Karpas-422 (cell line): ENCODE data around the gene RUFY4. TPM values are rescaled to one million over a fixed set of nuclear protein-coding genes. Genes with fewer than 3 reads are reported as not detected.

Experiments
- DNase-seq: peaks from one replicate; pipeline ENCODE4 v3.0.0-alpha.2; 2015
- H2AFZ ChIP-seq: fragments of 200-600 bp; sonication (generic); 2 replicates; pipeline ENCODE4 v1.6.1; 2014; ENCODE audit warnings: antibody characterized with exemption, low read length, mixed read lengths
- H3K27ac ChIP-seq: fragments of 200-600 bp; sonication (generic); 2 replicates; pipeline ENCODE4 v1.5.1; 2014; ENCODE audit warnings: mild to moderate bottlenecking, low read length, moderate library complexity
- H3K27me3 ChIP-seq: fragments of 200-600 bp; sonication (generic); 2 replicates; pipeline ENCODE4 v1.6.1; 2014; ENCODE audit warnings: low read length, mixed read lengths
- H3K36me3 ChIP-seq: fragments of 200-600 bp; sonication (generic); 2 replicates; pipeline ENCODE4 v1.6.1; 2014; ENCODE audit warnings: low read length, mixed read lengths; ENCODE audit not compliant: insufficient read depth
- H3K4me1 ChIP-seq: fragments of 200-600 bp; sonication (generic); 2 replicates; pipeline ENCODE4 v1.6.1; 2014; ENCODE audit warnings: mild to moderate bottlenecking, low read length, mixed read lengths
- H3K4me2 ChIP-seq: fragments of 200-600 bp; sonication (generic); 2 replicates; pipeline ENCODE4 v1.6.1; 2014; ENCODE audit warnings: low read length, low read depth, mild to moderate bottlenecking; ENCODE audit not compliant: poor library complexity, severe bottlenecking
- H3K4me3 ChIP-seq: fragments of 200-600 bp; sonication (generic); 2 replicates; pipeline ENCODE4 v1.5.1; 2014; ENCODE audit warnings: mild to moderate bottlenecking, antibody characterized with exemption, low read length, mixed read lengths
- H3K79me2 ChIP-seq: fragments of 200-600 bp; sonication (generic); 2 replicates; pipeline ENCODE4 v1.6.1; 2014; ENCODE audit warnings: mild to moderate bottlenecking, low read length, mixed read lengths
- H3K9ac ChIP-seq: fragments of 200-600 bp; sonication (generic); 2 replicates; pipeline ENCODE4 v1.6.0; 2014; ENCODE audit warnings: low read length
- H3K9me2 ChIP-seq: fragments of 200-600 bp; sonication (generic), shearing (Covaris generic); replicated peaks from 2 replicates; pipeline ENCODE4 v1.6.0; 2014; ENCODE audit warnings: mild to moderate bottlenecking, low read length, moderate library complexity; ENCODE audit not compliant: insufficient read depth
- H3K9me3 ChIP-seq: fragments of 300-700, 200-600 bp; sonication (generic); 2 replicates; pipeline ENCODE4 v1.6.1; 2014; ENCODE audit warnings: low read length, mixed read lengths
- H4K20me1 ChIP-seq: fragments of 200-600 bp; sonication (generic); 2 replicates; pipeline ENCODE4 v1.6.1; 2014; ENCODE audit warnings: mild to moderate bottlenecking, antibody characterized with exemption, low read length, low read depth; ENCODE audit not compliant: insufficient read depth
- total RNA-seq: library from RNA; depleted of rRNA; stranded (reverse); fragments of >200 nt; shearing (Covaris generic); gene quantifications from 2 replicates; pipeline ENCODE4 v1.2.3, GENCODE V29; 2014; ENCODE audit warnings: low replicate concordance

Gene RUFY4
- total RNA-seq, 1 experiment from 2014 or later = not detected

DNA sequence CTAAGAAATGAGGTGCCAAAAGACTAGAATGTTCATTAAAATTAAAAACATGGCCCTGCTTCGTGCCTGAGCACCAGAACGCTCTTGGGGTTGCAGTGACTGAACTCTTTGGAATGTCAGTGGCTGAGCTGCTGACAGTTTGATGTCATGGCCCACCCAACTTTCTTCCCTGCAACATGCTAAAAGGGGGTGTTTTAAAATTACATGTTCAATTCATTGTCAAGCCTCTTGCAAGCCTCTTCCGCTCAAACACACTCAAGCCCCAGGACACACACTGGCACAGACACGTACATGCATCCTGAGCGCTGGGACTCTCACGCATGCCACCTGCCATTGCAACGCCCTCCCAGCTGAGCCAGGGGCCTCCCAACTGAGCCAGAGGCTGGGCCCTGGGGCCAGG lies 12.6 kb downstream of the RUFY4 start:
- Histone ChIP-seq H3K27ac (no peak overlapping the region), H2AFZ (no peak overlapping the region), H3K9ac (no peak overlapping the region), H3K4me2 (no peak overlapping the region), H3K79me2 (no peaks in the 10 kb centered on the region), H3K27me3 (no peaks in the 10 kb centered on the region), H3K4me3 (no peak overlapping the region), H3K4me1 (no peaks in the 10 kb centered on the region), H3K9me3 (peaks cover 4% of the 10 kb centered on the region; the same call in 1 of the 2 replicates), H3K36me3 (no peaks in the 10 kb centered on the region), H4K20me1 (no peaks in the 10 kb centered on the region), H3K9me2 (no peaks in the 10 kb centered on the region)
- DNase-seq = no peak

DNA sequence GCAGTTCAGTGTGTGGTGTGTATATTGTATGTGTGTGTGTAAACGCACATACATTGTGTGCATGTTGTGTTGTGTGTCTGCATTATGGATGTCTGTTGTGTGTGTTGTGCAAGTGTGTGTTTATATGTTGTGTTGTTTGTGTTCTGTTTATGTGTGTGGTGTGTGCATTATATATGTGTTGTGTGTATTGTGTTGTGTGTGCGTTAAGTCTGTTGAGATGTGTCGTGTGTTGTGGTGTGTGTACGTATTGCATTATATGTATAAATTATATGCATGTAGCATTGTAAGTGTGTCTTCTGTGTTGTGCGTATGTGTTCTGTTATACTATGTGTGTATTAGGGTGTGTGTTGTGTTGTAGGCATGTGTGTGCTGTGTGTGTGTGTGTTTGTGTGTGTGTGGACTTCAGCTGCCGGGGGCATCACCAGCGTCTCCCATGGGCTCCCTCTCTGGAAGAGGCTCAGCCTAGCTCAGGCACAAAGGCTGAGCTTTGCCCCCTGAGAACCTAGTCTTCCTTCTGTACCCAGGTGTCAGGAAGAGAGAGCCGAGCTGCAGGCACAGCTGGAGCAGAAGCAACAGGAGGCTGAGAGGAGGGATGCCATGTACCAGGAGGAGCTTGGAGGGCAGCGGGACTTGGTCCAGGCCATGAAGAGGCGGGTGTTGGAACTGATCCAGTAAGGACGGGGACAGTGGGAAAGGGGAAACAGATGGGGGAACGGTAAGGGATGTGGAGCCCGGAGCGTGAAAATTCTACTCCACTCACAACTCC lies 13.7 kb downstream of the RUFY4 start:
- H3K9me2 ChIP-seq = no peaks in the 10 kb centered on the region
- H3K27ac ChIP-seq = no peak overlapping the region
- H3K27me3 ChIP-seq = no peaks in the 10 kb centered on the region
- H4K20me1 ChIP-seq = no peaks in the 10 kb centered on the region
- no peak for DNase-seq
- no peak overlapping the region for H3K4me2 ChIP-seq
- H3K36me3 ChIP-seq = no peaks in the 10 kb centered on the region
- peaks cover 5% of the 10 kb centered on the region; the same call in 1 of the 2 replicates for H3K9me3 ChIP-seq
- no peak overlapping the region for H2AFZ ChIP-seq
- no peaks in the 10 kb centered on the region for H3K4me1 ChIP-seq
- H3K9ac ChIP-seq = no peak overlapping the region
- no peaks in the 10 kb centered on the region for H3K79me2 ChIP-seq
- no peak overlapping the region for H3K4me3 ChIP-seq

DNA sequence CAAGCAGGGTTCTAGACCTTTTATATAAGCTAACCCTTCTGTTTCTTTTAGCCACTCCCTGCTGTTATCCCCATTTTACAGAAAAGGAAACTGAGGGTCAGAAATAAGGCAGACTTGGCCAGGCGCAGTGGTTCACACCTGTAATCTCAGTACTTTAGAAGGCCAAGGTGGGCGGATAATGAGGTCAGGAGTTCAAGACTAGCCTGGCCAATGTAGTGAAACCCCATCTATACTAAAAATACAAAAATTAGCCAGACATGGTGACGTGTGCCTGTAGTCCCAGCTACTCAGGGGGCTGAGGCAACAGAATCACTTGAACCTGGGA lies 14.3 kb downstream of the RUFY4 start:
- H3K27me3 ChIP-seq = no peaks in the 10 kb centered on the region
- no peaks in the 10 kb centered on the region for H3K4me1 ChIP-seq
- no peaks in the 10 kb centered on the region for H4K20me1 ChIP-seq
- no peaks in the 10 kb centered on the region for H3K79me2 ChIP-seq
- H3K9me2 ChIP-seq = no peaks in the 10 kb centered on the region
- no peak overlapping the region for H2AFZ ChIP-seq
- H3K9ac ChIP-seq = no peak overlapping the region
- H3K4me2 ChIP-seq = no peak overlapping the region
- no peak overlapping the region for H3K4me3 ChIP-seq
- no peak overlapping the region for H3K27ac ChIP-seq
- no peak for DNase-seq
- no peaks in the 10 kb centered on the region for H3K36me3 ChIP-seq
- peaks cover 5% of the 10 kb centered on the region; the same call in 1 of the 2 replicates for H3K9me3 ChIP-seq

DNA sequence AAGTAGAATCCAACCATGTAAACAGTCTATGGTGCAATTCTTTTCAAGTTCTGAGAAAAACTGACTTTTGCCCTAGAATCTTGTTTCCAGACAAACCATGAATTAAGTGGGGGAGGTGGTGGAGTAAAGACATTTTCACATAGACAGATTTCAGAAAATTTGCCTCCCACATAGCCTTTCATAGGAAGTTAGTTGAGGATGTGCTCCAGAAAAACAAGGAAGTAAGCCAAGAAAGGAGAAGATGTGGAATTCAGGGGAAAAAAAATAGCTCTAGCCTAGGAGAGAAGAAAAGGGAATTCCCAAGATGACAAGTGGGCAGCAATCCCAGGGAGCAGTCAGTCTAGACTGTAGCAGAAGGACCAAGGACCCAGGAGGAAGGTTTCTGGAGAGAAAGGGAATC lies 17.4 kb downstream of the RUFY4 start:
- Histone ChIP-seq H3K4me2 (no peak overlapping the region), H2AFZ (no peak overlapping the region), H3K27me3 (no peaks in the 10 kb centered on the region)

DNA sequence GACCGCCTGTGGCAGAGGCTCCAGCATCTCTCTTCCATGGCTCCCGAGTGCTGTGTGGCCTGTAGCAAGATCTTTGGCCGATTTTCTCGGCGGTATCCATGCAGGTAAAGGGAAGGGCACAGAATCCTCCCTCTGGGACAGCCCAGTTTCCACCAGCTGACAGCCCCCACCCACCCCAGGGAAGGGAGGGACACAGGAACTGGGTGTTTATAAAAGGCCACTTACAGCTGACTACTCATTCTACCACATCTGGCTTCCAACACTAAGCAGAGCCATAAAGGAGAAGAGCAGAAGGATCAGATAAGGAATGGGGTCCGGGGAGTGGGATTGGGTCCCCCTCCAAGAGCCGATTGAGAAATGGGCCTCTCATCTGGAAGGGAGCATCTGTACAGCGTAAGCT lies 20.2 kb downstream of the RUFY4 start:
- Histone ChIP-seq H3K9me3 (peaks cover 5% of the 10 kb centered on the region; the same call in 1 of the 2 replicates), H3K36me3 (no peaks in the 10 kb centered on the region), H3K4me2 (no peak overlapping the region), H3K27ac (no peak overlapping the region), H2AFZ (no peak overlapping the region), H4K20me1 (no peaks in the 10 kb centered on the region), H3K9ac (no peak overlapping the region), H3K79me2 (no peaks in the 10 kb centered on the region), H3K27me3 (no peaks in the 10 kb centered on the region), H3K9me2 (no peaks in the 10 kb centered on the region), H3K4me3 (no peak overlapping the region), H3K4me1 (no peaks in the 10 kb centered on the region)
- no peak for DNase-seq

More for the DNA sequence above, 17.4 kb downstream of the RUFY4 start:
- Histone ChIP-seq H3K9ac (no peak overlapping the region), H3K9me3 (peaks cover 5% of the 10 kb centered on the region; the same call in 1 of the 2 replicates), H3K79me2 (no peaks in the 10 kb centered on the region), H3K36me3 (no peaks in the 10 kb centered on the region), H3K4me1 (no peaks in the 10 kb centered on the region), H4K20me1 (no peaks in the 10 kb centered on the region), H3K4me3 (no peak overlapping the region), H3K9me2 (no peaks in the 10 kb centered on the region), H3K27ac (no peak overlapping the region)
- no peak for DNase-seq

DNA sequence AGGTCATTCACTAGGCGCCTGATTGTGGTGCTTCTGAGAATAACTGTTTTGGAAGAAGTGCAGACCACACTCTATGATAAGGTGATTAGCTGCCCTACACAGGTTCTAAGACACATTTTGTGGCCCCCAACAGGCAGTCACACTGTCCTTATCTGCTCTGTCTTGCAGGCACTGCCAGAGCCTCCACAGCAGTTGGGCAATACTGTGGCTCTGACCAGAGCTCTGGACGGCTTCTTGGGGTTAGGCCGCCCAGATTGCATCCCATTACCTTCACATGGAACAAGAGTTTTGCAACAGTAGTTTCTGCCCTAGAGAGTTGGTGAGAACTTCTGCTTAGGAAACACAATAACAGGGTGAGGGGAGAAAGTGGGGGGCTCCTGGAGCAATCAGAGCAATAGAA lies 22.7 kb downstream of the RUFY4 start:
- H3K36me3 ChIP-seq = no peaks in the 10 kb centered on the region
- no peaks in the 10 kb centered on the region for H3K4me1 ChIP-seq
- no peak overlapping the region for H3K9ac ChIP-seq
- H3K9me3 ChIP-seq = no peaks in the 10 kb centered on the region
- no peak overlapping the region for H2AFZ ChIP-seq
- no peak overlapping the region for H3K4me2 ChIP-seq
- H3K79me2 ChIP-seq = no peaks in the 10 kb centered on the region
- H3K27me3 ChIP-seq = no peaks in the 10 kb centered on the region
- H3K4me3 ChIP-seq = no peak overlapping the region
- H3K27ac ChIP-seq = no peak overlapping the region
- no peaks in the 10 kb centered on the region for H4K20me1 ChIP-seq
- DNase-seq = no peak
- H3K9me2 ChIP-seq = no peaks in the 10 kb centered on the region

DNA sequence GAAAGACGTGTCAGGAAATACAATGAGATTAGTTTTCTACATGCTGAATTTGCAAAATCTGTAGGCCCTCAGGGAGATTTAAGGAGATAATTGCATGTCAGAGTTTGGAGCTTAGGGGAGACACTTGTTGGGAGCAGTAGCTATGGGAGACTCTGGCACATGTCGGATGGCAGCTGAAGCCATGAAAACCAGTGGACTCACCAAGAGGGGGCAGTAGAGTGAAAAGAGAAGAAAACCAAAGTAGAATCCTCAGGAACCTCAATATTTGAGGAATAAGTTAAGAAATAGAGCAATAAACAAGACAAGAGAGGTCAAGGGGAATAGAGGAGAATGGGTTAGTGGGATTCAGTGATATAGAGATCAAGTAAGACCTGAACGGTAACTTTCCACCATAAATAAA lies 24.8 kb downstream of the RUFY4 start:
- Histone ChIP-seq H3K9me3 (no peaks in the 10 kb centered on the region), H3K27me3 (no peaks in the 10 kb centered on the region), H3K4me3 (no peak overlapping the region), H3K4me1 (no peaks in the 10 kb centered on the region), H3K27ac (no peak overlapping the region), H3K9me2 (no peaks in the 10 kb centered on the region), H3K9ac (no peak overlapping the region), H3K4me2 (no peak overlapping the region), H3K79me2 (no peaks in the 10 kb centered on the region), H4K20me1 (no peaks in the 10 kb centered on the region), H2AFZ (no peak overlapping the region), H3K36me3 (no peaks in the 10 kb centered on the region)
- DNase-seq = no peak

DNA sequence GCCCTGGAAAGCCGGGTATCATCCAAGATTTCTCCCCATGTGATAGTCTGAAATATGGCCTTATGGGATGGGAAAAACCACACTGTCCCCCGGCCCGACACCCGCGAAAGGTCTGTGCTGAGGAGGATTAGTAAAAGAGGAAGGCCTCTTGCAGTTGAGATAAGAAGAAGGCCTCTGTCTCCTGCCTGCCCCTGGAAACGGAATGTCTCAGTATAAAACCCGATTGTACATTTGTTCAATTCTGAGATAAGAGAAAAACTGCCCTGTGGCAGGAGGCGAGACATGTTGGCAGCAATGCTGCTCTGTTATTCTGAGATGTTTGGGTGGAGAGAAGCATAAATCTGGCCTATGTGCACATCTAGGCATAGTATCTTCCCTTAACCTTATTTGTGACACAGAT lies 26.8 kb downstream of the RUFY4 start:
- Histone ChIP-seq H3K9ac (no peak overlapping the region), H3K27ac (no peak overlapping the region), H3K9me2 (no peaks in the 10 kb centered on the region), H3K4me3 (no peak overlapping the region), H3K79me2 (no peaks in the 10 kb centered on the region), H2AFZ (no peak overlapping the region), H3K9me3 (no peaks in the 10 kb centered on the region), H3K4me2 (no peak overlapping the region), H3K36me3 (no peaks in the 10 kb centered on the region), H4K20me1 (no peaks in the 10 kb centered on the region), H3K4me1 (no peaks in the 10 kb centered on the region), H3K27me3 (no peaks in the 10 kb centered on the region)
- DNase-seq = no peak
